PFSK-1 (cell line): ENCODE measurements around the gene BICD1.

ENCODE experiments used
- POLR2AphosphoS5 ChIP-seq: IDR thresholded peaks from 2 replicates; pipeline ENCODE4 v1.6.1; 2012; ENCODE audit warnings: low read depth, mild to moderate bottlenecking, control low read depth, low read length, moderate library complexity
- SIN3A ChIP-seq: IDR thresholded peaks from 2 replicates; pipeline ENCODE4 v1.6.1; 2012; ENCODE audit warnings: mild to moderate bottlenecking, low read length, moderate library complexity, borderline replicate concordance; ENCODE audit not compliant: insufficient read depth
- TAF1 ChIP-seq: IDR thresholded peaks from 2 replicates; pipeline ENCODE4 v1.6.1; 2012; ENCODE audit warnings: low read length, control low read depth, borderline replicate concordance; ENCODE audit not compliant: insufficient read depth
- TF ChIP-seq, protein P1 (sequence below), 2 experiments: IDR thresholded peaks; 2 replicates each; pipeline versions ENCODE4 v1.6.1 to v1.8.0; 2011 to 2012; ENCODE audit warnings: low read depth in 2 of 2, low read length in 2 of 2, control low read depth in 1 of 2, inconsistent platforms in 1 of 2, mild to moderate bottlenecking in 1 of 2, moderate library complexity in 1 of 2; ENCODE audit not compliant: insufficient read depth in 1 of 2

DNA sequence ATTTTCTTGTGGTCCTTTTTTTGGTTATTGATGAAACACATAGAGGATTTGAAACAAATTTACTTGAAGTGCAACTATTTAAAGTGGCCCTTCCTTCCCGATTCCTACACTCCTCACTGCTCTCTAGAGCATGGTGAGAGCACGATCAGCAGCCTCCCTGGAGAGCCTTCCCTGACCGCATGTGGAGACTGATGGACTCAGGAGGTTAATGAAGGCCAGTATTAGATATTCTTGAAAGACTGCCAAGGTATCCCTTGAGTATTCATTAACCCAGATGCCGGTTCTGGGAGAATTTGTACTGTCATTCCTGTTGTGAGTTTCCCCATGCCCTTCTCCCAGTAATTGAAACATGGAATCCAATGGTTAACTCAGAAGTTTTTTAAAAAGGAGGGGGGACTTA is 189.9 kb downstream of the BICD1 start:
- TF ChIP-seq POLR2AphosphoS5 (no peak), TAF1 (no peak), SIN3A (no peak)
- TF ChIP-seq, protein P1, sequence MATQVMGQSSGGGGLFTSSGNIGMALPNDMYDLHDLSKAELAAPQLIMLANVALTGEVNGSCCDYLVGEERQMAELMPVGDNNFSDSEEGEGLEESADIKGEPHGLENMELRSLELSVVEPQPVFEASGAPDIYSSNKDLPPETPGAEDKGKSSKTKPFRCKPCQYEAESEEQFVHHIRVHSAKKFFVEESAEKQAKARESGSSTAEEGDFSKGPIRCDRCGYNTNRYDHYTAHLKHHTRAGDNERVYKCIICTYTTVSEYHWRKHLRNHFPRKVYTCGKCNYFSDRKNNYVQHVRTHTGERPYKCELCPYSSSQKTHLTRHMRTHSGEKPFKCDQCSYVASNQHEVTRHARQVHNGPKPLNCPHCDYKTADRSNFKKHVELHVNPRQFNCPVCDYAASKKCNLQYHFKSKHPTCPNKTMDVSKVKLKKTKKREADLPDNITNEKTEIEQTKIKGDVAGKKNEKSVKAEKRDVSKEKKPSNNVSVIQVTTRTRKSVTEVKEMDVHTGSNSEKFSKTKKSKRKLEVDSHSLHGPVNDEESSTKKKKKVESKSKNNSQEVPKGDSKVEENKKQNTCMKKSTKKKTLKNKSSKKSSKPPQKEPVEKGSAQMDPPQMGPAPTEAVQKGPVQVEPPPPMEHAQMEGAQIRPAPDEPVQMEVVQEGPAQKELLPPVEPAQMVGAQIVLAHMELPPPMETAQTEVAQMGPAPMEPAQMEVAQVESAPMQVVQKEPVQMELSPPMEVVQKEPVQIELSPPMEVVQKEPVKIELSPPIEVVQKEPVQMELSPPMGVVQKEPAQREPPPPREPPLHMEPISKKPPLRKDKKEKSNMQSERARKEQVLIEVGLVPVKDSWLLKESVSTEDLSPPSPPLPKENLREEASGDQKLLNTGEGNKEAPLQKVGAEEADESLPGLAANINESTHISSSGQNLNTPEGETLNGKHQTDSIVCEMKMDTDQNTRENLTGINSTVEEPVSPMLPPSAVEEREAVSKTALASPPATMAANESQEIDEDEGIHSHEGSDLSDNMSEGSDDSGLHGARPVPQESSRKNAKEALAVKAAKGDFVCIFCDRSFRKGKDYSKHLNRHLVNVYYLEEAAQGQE (IDR thresholded peaks at IDR 0.05; ENCODE audit: insufficient read depth in 1 of 2, low read depth in 2 of 2, low read length in 2 of 2), result no peak
